ENCODE results near the gene XIRP1. TPM values are rescaled to one million over a fixed set of nuclear protein-coding genes. Genes with fewer than 3 reads are reported as not detected.

XIRP1 gene
- total RNA-seq, 2 donors from 2014 or later: 2.0 TPM; not detected in 1

GRCh38 chr3:39181408-39182335, 10.7 kb downstream of the XIRP1 start:
- ATAC-seq (ENCODE audit: insufficient number of reproducible peaks, low FRiP score, low read depth): no peak

GRCh38 chr3:39180546-39181346, 11.6 kb downstream of the XIRP1 start:
- TF ChIP-seq CTCF (IDR thresholded peaks at IDR 0.05): peak; percentile 30
- H3K27me3 ChIP-seq (replicated peaks; ENCODE audit: insufficient read depth): no peaks in the 10 kb centered on the region
- peak overlapping the region; percentile 73 for H3K4me3 ChIP-seq
- ATAC-seq (ENCODE audit: insufficient number of reproducible peaks, low FRiP score, low read depth) (peak; percentile 44), DNase-seq (ENCODE audit: low spot score) (peak; percentile 79)
- peaks cover 21 to 51% of the 10 kb centered on the region in 2 donors for H3K4me1 ChIP-seq (ENCODE audit: control insufficient read depth in 1 of 2, low read depth in 2 of 2)
- peak overlapping the region; percentile 81 to 96 for H3K27ac ChIP-seq
- no peaks in the 10 kb centered on the region for H3K36me3 ChIP-seq
- no peaks in the 10 kb centered on the region for H3K9me3 ChIP-seq

More at GRCh38 chr3:39181408-39182335, 10.7 kb downstream of the XIRP1 start:
- Histone ChIP-seq H3K27ac (peak overlapping the region; percentile 63 to 96), H3K4me1 (ENCODE audit: control insufficient read depth in 1 of 2, low read depth in 2 of 2) (peaks cover 21 to 49% of the 10 kb centered on the region in 2 donors), H3K27me3 (replicated peaks; ENCODE audit: insufficient read depth) (no peaks in the 10 kb centered on the region), H3K4me3 (peak overlapping the region; percentile 73), H3K9me3 (no peaks in the 10 kb centered on the region), H3K36me3 (no peaks in the 10 kb centered on the region)
- DNase-seq (ENCODE audit: low spot score): no peak
- TF ChIP-seq CTCF (IDR thresholded peaks at IDR 0.05): no peak

- peak overlapping the region; percentile 73 for H3K4me3 ChIP-seq
- TF ChIP-seq CTCF (IDR thresholded peaks at IDR 0.05): no peak
- no peaks in the 10 kb centered on the region for H3K36me3 ChIP-seq
- DNase-seq (ENCODE audit: low spot score) (no peak), ATAC-seq (ENCODE audit: insufficient number of reproducible peaks, low FRiP score, low read depth) (no peak)
- peak overlapping the region; percentile 81 to 96 for H3K27ac ChIP-seq
- H3K27me3 ChIP-seq (replicated peaks; ENCODE audit: insufficient read depth): no peaks in the 10 kb centered on the region
- no peaks in the 10 kb centered on the region for H3K9me3 ChIP-seq
- H3K4me1 ChIP-seq (ENCODE audit: control insufficient read depth in 1 of 2, low read depth in 2 of 2): peaks cover 21 to 51% of the 10 kb centered on the region in 2 donors
Observed at GRCh38 chr3:39180183-39180545, 12.2 kb downstream of the XIRP1 start.

GRCh38 chr3:39178553-39178952, 13.8 kb downstream of the XIRP1 start:
- no peaks in the 10 kb centered on the region for H3K27me3 ChIP-seq (replicated peaks; ENCODE audit: insufficient read depth)
- H3K36me3 ChIP-seq: no peaks in the 10 kb centered on the region
- no peaks in the 10 kb centered on the region for H3K9me3 ChIP-seq
- H3K4me1 ChIP-seq (ENCODE audit: control insufficient read depth in 1 of 2, low read depth in 2 of 2): peaks cover 21 to 51% of the 10 kb centered on the region in 2 donors
- H3K4me3 ChIP-seq: peak overlapping the region; percentile 74
- ATAC-seq (ENCODE audit: insufficient number of reproducible peaks, low FRiP score, low read depth) (peak; percentile 1), DNase-seq (ENCODE audit: low spot score) (no peak)
- TF ChIP-seq CTCF (IDR thresholded peaks at IDR 0.05): no peak
- H3K27ac ChIP-seq: peak overlapping the region; percentile 89 to 96

Measured in thoracic aorta (tissue), 2 donors.